IPS DF 6.9 (cell line): ENCODE measurements around the gene UPP2.

Experiments used
- DNase-seq: peaks from one replicate; pipeline ENCODE4 v3.0.0-alpha.2; 2013; ENCODE audit warnings: low read depth, low spot score
- H3K27ac ChIP-seq: one replicate; pipeline ENCODE4 v1.5.1; 2013; ENCODE audit warnings: low read length, control low read depth
- H3K27me3 ChIP-seq: 2 replicates; pipeline ENCODE4 v1.6.1; 2013; ENCODE audit warnings: mild to moderate bottlenecking, low read length; ENCODE audit not compliant: control insufficient read depth, insufficient read depth
- H3K36me3 ChIP-seq: 2 replicates; pipeline ENCODE4 v1.6.1; 2013; ENCODE audit warnings: low read length; ENCODE audit not compliant: control insufficient read depth, insufficient read depth
- H3K4me1 ChIP-seq: 2 replicates; pipeline ENCODE4 v1.6.1; 2013; ENCODE audit warnings: low read length; ENCODE audit not compliant: control insufficient read depth, insufficient read depth
- H3K4me3 ChIP-seq: 2 replicates; pipeline ENCODE4 v1.5.1; 2013; ENCODE audit warnings: mild to moderate bottlenecking, low read length
- H3K9me3 ChIP-seq: 2 replicates; pipeline ENCODE4 v1.6.1; 2013; ENCODE audit warnings: low read length, inconsistent platforms; ENCODE audit not compliant: control insufficient read depth, insufficient read depth
- WGBS: extraction: QIAGEN DNeasy Blood & Tissue Kit; methylation state at CpG from one replicate; pipeline ENCODE4 v1.1.7; 2013; ENCODE audit warnings: mixed read lengths, missing lambda C conversion rate; ENCODE audit not compliant: insufficient read length, insufficient coverage; 5-methylcytosine and 5-hydroxymethylcytosine counted together

Gene UPP2

DNA sequence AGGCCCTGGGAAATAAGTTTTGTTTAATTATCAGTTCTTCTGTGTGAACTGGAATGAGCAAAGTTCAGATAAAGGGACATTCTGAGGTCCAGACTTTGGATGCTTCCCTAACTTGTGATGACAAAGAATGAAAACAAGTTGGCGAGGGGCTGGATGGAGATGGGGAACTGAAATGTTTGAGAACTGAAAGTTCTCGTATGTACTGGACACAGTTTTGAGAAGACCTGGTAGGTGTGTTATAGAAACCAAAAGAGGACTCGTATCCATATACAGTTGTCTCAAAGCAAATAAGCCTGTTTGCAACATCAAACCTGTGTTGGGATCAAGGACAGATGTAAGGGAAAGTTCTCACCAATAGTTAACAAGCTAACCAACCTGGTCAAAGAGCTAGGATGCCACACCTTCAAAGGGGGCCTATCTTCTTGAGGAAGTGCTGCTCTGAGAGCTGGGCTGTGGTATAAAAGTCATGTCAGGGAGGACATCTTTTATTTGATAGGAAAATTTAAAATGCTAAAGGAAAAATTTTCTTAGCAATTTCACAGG lies at the start of gene UPP2:
TSS of gene UPP2 (plus strand) at position 493 of the 543 bp plus-strand sequence. CDS start 188 bp downstream, outside the sequence.
- DNase-seq = no peak
- no peaks in the 10 kb centered on the region for H3K9me3 ChIP-seq

DNA sequence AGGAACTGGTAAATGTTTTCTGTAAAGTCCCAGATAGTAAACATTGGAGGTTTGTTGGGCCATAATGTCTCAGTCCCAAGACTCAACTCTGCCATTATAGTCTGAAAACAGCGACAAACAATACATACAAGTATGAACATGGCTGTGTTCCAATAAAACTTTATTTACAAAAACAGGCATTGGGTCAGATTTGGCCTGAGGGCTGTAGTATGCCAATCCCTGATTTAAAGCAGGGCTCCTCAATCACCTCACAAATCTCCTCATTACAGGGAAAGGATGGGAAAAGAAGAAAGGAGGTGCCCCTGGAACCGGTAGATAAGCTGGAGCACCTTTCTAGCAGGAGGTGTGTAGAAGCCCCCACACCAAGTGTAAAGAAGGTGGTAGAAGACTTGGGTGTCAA lies 48.9 kb upstream of the UPP2 start:
- no CpG with 5 or more reads among the region's 2 CpGs for WGBS
- no peak overlapping the region for H3K27ac ChIP-seq
- no peak for DNase-seq

More for the DNA sequence above, at the start of gene UPP2:
- Histone ChIP-seq H3K27me3 (no peaks in the 10 kb centered on the region), H3K4me1 (no peaks in the 10 kb centered on the region), H3K36me3 (no peaks in the 10 kb centered on the region), H3K27ac (no peak within 1 kb of the TSS), H3K4me3 (no peak within 1 kb of the TSS)
- no CpG with 5 or more reads among the region's 3 CpGs for WGBS

DNA sequence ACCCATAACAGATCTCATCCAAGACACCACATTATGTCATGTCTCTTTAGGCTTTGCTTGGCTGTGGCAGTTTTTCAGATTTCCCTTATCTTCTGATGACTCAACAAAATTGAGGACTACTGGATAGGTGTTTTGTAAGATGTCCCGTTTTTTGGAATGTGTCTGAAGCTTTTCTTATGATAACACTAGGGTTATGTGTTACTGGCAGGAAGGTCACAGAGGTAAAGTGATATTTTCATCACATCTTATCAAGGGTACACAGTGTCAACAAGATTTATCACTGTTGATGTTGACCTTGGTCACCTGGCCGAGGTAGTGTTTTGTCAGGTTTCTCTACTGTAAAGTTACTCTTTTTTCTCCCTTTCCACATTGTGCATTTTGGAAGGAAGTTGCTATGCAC lies 44.8 kb upstream of the UPP2 start:
- no peaks in the 10 kb centered on the region for H3K36me3 ChIP-seq
- H3K27ac ChIP-seq = no peak overlapping the region
- H3K4me1 ChIP-seq = no peaks in the 10 kb centered on the region
- no CpG with 5 or more reads among the region's 2 CpGs for WGBS
- H3K4me3 ChIP-seq = no peak overlapping the region
- no peaks in the 10 kb centered on the region for H3K9me3 ChIP-seq
- no peaks in the 10 kb centered on the region for H3K27me3 ChIP-seq
- no peak for DNase-seq

More for the DNA sequence above, 48.9 kb upstream of the UPP2 start:
- Histone ChIP-seq H3K9me3 (no peaks in the 10 kb centered on the region), H3K36me3 (no peaks in the 10 kb centered on the region), H3K4me1 (no peaks in the 10 kb centered on the region), H3K4me3 (no peak overlapping the region), H3K27me3 (no peaks in the 10 kb centered on the region)

DNA sequence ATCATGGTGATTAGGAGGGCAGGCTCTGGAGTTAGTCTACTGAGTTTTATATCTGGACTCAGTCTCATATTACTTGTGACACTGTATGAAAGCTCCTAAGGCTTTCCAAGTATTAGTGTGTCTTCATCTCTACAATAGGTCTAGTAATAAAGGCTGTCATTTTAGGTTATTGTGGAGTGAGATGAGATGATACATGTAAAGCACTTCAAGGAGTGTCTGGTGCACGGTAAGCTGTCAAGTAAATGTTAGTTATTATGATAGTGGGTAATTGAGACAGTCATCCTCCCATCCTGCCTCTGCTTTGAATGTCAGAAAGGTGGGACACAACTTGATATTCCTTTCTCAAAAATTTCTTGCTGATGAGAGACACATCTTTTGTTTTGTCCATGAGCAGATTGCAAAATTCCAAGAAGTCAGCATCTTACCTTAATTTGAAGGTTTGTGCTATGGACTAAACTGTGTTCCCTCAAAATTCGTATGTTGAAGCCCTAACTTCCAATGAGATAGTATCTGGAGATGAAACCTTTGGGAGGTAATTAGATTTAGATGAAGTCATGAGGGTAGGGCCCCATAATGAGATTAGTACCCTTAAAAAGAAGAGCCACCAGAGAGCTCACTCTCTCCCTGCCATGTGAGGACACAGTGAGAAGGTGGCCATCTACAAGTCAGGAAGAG lies 41.4 kb upstream of the UPP2 start:
- no peaks in the 10 kb centered on the region for H3K36me3 ChIP-seq
- no peak overlapping the region for H3K4me3 ChIP-seq
- no peaks in the 10 kb centered on the region for H3K9me3 ChIP-seq
- no peak overlapping the region for H3K27ac ChIP-seq
- WGBS = no CpG with 5 or more reads among the region's 2 CpGs
- H3K27me3 ChIP-seq = no peaks in the 10 kb centered on the region
- H3K4me1 ChIP-seq = no peaks in the 10 kb centered on the region
- no peak for DNase-seq

DNA sequence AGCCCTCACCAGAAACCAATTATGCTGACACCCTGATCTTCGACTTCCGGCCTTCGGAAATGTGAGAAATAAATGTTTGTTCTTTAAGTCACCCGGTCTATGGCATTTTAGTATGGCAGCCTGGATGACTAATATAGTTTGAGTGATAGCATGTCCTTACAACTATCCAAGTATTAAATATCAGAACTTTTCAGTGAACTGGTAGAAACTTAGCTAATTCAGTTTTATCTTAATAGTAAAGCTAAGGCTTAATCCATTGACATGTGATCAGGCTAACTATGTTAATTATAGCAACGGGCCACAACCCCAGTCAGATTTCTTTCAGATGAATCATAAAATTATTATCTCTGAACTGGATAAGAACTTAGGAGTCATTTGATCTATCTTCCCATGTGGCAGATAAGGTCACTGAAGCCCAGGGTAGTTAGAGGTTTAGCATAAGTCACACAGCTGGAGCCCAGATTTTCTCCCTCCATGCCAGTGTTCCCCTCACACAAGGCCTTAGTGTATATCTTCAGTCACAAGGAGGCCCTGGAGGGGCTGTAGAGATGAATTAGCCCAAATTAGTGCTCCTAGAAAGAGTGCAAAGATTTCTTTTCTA lies 40.7 kb upstream of the UPP2 start:
- H3K36me3 ChIP-seq = no peaks in the 10 kb centered on the region
- H3K27ac ChIP-seq = no peak overlapping the region
- DNase-seq = no peak
- no CpG with 5 or more reads among the region's 5 CpGs for WGBS
- H3K27me3 ChIP-seq = no peaks in the 10 kb centered on the region
- no peaks in the 10 kb centered on the region for H3K4me1 ChIP-seq
- H3K4me3 ChIP-seq = no peak overlapping the region
- no peaks in the 10 kb centered on the region for H3K9me3 ChIP-seq

DNA sequence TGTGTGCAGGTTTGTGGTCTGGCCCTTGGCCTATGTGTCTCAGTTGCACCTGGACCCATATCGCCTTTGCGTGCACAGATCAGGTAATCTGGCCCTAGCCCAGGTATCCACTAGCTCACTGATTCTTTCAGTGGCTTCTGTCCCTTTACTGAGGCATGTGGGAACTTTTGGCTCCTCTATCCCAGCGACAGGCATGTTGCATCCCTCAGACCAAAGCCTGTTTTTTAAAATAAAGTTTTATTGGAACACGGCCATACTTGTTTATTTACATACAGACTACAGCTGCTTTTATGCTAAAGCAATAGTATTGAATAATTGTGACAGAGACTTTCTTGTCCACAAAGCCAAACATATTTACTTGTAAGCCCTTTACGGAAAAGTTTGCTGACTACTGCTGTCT lies 39.9 kb upstream of the UPP2 start:
- no peak for DNase-seq
- WGBS = no CpG with 5 or more reads among the region's 5 CpGs
- Histone ChIP-seq H3K9me3 (no peaks in the 10 kb centered on the region), H3K27ac (no peak overlapping the region), H3K36me3 (no peaks in the 10 kb centered on the region), H3K4me3 (no peak overlapping the region), H3K27me3 (no peaks in the 10 kb centered on the region), H3K4me1 (no peaks in the 10 kb centered on the region)

DNA sequence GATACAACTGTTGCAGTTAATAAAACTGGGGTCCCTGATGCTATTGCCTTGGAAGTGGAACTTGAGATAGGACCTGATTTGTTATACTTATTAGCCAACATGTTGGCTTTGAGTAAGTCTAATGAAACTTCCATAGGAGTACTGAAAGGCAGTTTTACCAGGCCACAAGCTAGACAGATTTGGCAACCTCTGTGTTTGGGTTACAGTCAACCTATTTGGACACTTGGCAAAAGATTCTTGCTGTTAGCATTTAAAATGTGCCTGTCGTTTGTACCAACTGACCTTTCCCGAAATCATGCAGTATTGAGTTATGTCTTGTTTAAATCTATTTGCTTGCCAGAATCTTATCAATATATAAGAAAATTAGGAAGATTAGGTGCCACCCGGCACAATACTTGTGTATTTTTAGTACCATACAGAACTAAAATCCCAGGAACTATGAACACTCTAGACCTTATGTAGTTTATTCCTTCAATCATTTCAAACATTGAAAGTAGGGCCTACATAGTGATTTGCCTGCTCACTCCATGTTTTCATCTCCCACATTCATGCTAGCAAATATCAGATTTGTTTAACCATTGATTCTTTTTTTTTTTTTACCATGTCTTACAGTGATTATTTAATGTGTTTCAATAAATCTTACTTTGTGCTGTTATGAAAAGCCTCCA lies 35.5 kb upstream of the UPP2 start:
- no peaks in the 10 kb centered on the region for H3K9me3 ChIP-seq
- no peaks in the 10 kb centered on the region for H3K4me1 ChIP-seq
- H3K4me3 ChIP-seq = no peak overlapping the region
- DNase-seq = no peak
- no CpG with 5 or more reads among the region's 3 CpGs for WGBS
- no peaks in the 10 kb centered on the region for H3K27me3 ChIP-seq
- H3K36me3 ChIP-seq = no peaks in the 10 kb centered on the region
- H3K27ac ChIP-seq = no peak overlapping the region

DNA sequence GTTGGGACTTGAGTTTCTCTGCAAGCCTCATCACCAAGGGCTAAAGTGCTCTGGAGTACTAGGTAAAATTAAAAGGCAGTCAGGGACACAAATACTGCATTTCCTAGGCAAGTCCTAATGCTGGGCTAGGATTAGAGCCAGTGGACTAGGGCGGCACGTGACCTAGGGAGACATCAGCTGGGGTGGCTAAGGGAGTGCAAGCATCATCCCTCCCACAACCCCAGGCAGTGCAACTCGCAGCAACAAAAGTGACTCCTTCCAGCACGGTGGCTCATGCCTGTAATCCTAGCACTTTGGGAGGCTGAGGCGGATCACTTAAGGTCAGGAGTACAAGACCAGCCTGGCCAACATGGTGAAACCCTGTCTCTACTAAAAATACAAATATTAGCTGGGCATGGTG lies 30.7 kb upstream of the UPP2 start:
- Histone ChIP-seq H3K27ac (no peak overlapping the region), H3K27me3 (no peaks in the 10 kb centered on the region), H3K4me1 (no peaks in the 10 kb centered on the region), H3K9me3 (no peaks in the 10 kb centered on the region), H3K36me3 (no peaks in the 10 kb centered on the region), H3K4me3 (no peak overlapping the region)
- no CpG with 5 or more reads among the region's 5 CpGs for WGBS
- DNase-seq = no peak

DNA sequence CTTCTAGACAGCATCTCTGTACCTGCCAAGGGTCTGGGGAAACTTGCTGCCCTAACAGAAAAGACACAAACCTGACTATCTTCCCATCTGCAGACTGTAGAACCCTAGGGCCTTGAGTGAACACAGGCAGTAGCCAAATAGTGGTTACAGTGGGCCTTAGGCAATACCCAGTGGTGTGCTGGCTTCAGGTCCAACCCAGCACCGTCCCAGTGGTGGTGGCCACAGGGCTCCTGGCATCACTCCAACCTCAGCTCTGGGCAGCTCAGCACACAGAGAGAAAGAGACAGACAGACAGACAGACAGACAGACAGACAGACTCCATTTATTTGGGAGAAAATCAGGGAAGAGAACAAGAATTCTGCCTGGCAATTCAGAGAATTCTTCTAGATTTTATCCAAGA lies 29.3 kb upstream of the UPP2 start:
- Histone ChIP-seq H3K4me1 (no peaks in the 10 kb centered on the region), H3K9me3 (no peaks in the 10 kb centered on the region), H3K4me3 (no peak overlapping the region), H3K36me3 (no peaks in the 10 kb centered on the region), H3K27ac (no peak overlapping the region), H3K27me3 (no peaks in the 10 kb centered on the region)
- WGBS = no CpG with 5 or more reads among the region's 1 CpG
- no peak for DNase-seq

DNA sequence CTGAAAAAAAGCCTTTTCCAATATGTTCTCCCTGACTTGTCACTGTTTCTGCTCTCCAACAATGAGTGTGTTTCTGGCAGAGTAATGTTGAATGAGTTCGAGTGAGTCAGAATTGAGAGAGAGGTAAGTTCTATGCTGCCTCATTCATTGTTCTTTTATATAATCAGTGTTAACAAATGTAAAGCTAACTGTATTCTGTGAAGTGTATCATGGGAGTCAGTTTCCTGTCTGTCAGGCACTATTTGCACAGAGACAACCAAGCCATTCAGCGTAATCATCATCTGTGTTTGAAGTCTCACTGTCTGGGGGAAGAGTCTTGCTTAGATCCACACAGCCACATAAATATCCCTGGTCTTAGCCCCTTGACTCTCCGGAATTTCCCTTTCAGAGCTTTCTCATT lies 22.0 kb upstream of the UPP2 start:
- no peak overlapping the region for H3K4me3 ChIP-seq
- no peaks in the 10 kb centered on the region for H3K36me3 ChIP-seq
- no peak for DNase-seq
- no CpG with 5 or more reads among the region's 3 CpGs for WGBS
- H3K27ac ChIP-seq = no peak overlapping the region
- H3K9me3 ChIP-seq = no peaks in the 10 kb centered on the region
- H3K4me1 ChIP-seq = no peaks in the 10 kb centered on the region
- H3K27me3 ChIP-seq = no peaks in the 10 kb centered on the region
